NCI-H524 (cell line): ENCODE measurements around the gene ZNF548.

Experiments used
- DNase-seq, 2 experiments: peaks; one replicate each; lab custom pipeline; 2025; lab: John Stamatoyannopoulos, UW

ZNF548 gene

GRCh38 chr19:57398868-57399267 is 9.2 kb downstream of the ZNF548 start:
- DNase-seq, result no peak

- no peak for DNase-seq
Measured at GRCh38 chr19:57403737-57404563, 14.3 kb downstream of the ZNF548 start.

- peak; percentile 40 to 68 for DNase-seq
Measured at GRCh38 chr19:57406516-57407123, 17.0 kb downstream of the ZNF548 start.

GRCh38 chr19:57410877-57411671 is 21.4 kb downstream of the ZNF548 start, which contains the start of gene ZNF17:
TSS of gene ZNF17 (plus strand) at chr19:57411161. CDS start at chr19:57413616, 2,455 bp downstream.
- DNase-seq, result peak; percentile 84 to 96

GRCh38 chr19:57419439-57419838 is 29.8 kb downstream of the ZNF548 start:
- DNase-seq, result no peak

- DNase-seq, result no peak
Measured at GRCh38 chr19:57421037-57421436, 31.4 kb downstream of the ZNF548 start.

- no peak for DNase-seq
Measured at GRCh38 chr19:57434386-57435061, 44.9 kb downstream of the ZNF548 start.

- peak; percentile 99 for DNase-seq
Measured at GRCh38 chr19:57435062-57435978, 45.7 kb downstream of the ZNF548 start, which contains the start of gene ZNF749. TSS of gene ZNF749 (plus strand) at chr19:57435325. CDS start at chr19:57435579, 254 bp downstream.

GRCh38 chr19:57436417-57436816 is 46.8 kb downstream of the ZNF548 start:
- DNase-seq, result no peak

- no peak for DNase-seq
Measured at GRCh38 chr19:57437931-57438330, 48.3 kb downstream of the ZNF548 start.

- DNase-seq, result no peak
Measured at GRCh38 chr19:57438925-57439324, 49.3 kb downstream of the ZNF548 start.

GRCh38 chr19:57441979-57442752 is 52.5 kb downstream of the ZNF548 start:
- DNase-seq, result no peak

GRCh38 chr19:57443121-57443696 is 53.6 kb downstream of the ZNF548 start:
- DNase-seq, result no peak

GRCh38 chr19:57452307-57452706 is 62.7 kb downstream of the ZNF548 start:
- DNase-seq, result no peak
